ENCODE measurements around the gene TAC4.
"Not testable (repeated sequence)": the region's sequence is repeated elsewhere in the genome, so short reads cannot be mapped to it uniquely, and the experiment has no call there.

Gene TAC4

DNA sequence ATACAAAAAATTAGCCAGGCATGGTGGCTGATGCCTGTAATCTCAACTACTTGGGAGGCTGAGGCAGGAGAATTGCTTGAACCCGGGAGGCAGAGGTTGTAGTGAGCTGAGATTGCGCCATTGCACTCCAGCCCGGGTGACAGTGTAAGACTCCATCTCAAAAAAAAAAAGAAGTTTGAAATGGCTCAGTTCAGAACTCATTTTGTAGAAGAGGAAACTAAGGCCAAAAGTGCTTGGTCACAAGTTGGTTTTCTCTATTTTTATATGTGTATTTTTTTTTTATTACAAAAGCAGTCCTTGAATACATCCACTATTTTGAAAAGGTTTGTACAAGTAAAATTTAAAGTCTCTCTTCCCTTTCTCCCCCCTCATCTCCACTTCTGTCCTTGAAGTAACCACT lies 5.5 kb downstream of the TAC4 start:
- no peak for DNase-seq

DNA sequence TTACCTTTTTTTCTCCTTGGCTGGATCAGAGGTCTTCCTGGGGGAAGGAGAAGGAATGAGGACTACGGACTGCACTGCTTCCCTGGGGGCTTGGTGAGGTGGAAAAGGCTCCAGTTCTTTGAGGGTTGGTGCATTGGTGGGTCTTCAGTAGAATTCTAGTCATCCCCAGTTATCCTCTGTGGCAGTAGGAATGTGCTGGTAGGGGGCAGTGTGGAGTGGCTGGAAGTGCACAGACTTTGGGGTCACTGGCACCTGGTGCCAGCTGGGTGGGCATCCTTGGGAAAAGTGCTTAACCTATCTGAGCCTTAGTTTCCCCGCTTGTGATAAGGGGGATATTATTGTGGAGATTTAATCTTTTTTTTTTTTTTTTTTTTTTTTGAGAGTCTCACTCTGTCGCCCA lies 6.3 kb downstream of the TAC4 start:
- DNase-seq: no peak

DNA sequence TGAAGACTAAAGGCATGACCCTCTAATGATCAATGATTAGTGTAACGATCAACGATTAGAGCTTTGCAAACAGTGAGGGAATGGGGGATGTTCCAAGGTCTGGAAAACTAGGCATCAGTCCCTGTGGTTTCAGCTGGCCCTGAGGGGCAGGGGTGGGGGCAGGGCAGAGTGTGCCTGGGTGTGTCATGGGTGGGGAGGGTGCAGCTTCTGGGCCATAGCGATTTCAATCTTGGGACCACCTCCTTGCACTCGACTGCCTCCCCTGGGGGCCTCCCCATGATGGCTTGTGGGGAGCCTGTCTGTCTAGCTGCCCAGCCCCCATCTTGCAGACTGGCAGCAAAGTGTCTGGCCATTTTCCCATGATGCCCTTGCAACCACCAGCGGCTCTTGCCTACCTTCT lies 8.4 kb downstream of the TAC4 start:
- DNase-seq: no peak

DNA sequence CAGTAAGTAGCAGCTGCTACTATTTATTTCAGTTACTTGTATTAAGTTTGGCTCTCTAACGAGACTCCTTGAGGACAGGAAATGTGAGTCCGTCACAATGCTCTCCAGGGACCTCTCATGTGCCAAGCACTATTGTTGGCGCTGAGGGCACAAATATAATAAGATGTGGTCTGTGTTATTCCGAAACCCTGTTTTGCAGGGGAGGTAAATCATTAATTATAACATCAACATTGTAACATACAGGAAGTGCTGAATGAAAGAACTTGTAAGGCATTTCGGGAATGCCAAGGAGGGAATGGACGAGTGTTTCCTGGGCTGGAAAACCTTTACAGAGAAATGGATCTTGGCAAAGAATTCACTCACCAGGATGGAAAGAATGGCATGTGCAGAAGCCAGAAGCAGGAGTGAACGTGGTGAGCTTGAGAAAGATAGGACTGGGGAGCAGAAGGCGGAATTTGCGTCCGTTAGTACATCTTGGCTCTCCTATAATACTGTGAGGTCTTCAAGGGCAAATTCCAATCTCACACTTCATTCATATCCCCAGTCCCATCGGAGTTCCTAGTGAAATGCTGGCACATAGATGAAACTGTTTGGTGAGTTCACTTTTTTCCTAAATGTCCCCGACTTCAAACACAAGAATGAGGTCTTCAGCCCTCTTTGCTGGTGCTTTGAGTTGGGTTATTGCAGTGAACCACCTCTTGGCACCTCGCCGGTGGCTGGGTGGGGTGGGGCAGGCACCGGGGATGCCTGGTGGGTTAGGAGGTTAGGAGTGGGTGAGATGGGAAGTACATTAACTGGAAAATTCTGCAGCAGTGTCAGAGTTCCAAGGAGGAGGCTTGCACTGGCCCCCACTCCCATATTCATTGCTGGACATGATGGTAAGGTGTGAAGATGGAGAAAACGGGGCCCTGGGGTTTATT lies 11.5 kb downstream of the TAC4 start:
- DNase-seq: no peak

DNA sequence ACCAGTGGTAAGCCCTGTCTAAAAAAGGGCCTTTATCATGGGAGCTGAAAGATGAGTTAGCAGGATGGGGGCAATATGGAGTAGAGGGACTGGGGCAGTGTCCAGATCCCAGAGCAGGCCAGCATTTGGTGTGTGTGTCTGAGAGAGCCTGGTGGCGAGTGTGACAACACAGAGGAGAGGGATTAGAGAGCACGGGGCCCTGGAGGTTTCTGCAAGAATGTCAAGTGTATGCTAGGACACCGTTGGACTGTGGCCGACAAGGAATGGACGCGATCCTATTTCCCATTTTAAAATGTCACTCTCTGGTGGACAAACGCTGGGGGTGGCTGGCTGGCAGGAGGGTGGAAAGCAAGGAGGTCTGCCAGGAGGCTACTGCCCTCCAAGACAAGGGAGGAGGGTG lies 12.4 kb downstream of the TAC4 start:
- no peak for DNase-seq

DNA sequence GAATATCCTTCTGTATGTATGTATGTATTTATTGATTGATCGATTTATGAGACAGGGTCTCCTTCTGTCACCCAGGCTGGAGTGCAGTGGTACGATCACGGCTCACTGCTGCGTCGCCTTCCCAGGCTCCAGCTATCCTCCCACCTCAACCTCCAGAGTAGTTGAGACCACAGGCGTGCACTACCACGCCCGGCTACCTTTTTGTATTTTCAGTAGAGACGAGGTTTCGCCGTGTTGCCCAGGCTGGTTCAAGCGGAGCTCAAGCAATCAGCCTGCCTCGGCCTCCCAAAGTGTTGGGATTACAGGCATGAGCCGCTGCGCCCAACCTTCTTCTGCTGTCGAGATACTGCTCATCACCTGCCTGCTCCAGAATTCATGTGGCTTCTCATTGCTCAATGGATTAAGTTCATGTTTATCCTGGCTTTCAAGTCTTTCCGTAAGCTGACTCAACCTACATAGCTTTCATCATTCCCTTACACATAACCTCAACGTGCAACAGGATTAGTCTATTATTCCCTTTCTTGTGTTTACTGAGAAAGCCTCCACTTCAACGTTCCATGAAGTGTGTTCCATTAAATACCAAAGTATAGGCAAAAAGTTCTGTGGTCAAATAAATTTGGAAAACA lies 13.6 kb downstream of the TAC4 start:
- DNase-seq: no peak

DNA sequence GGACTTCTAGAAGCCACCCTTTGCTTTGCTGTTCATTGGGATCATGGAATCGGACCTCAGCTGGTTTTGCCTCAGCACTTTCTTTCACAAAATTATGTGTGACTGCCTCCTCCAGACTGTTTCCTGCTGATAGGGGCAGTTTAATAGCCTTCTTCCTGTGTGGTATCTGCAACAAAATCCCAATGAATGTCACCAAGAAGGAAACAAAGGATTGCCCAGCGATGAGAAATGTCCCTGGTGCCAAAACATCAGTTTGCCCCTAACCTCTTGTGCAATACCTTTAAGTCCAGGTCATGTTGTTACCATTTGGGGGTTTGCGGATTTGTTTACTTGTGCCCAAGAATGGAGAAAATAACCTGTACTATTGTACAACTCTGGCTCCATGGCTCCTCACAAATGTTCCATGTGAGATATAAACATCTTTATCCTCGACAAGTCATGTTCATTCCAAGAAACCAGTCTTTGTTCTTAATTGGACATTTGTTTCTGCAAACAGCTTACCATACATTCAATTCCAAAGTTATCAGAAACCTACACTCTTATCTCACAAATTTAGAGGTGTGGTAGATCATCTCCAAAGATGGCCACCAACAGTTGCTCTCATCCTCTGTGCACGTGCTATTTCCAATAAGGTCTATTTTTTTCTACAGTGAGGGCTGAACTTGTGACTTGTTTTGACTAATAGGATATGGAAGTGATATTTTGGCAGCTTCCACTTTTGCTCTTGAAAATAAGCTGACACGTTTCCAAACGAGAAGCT lies 14.8 kb downstream of the TAC4 start:
- no peak for DNase-seq

DNA sequence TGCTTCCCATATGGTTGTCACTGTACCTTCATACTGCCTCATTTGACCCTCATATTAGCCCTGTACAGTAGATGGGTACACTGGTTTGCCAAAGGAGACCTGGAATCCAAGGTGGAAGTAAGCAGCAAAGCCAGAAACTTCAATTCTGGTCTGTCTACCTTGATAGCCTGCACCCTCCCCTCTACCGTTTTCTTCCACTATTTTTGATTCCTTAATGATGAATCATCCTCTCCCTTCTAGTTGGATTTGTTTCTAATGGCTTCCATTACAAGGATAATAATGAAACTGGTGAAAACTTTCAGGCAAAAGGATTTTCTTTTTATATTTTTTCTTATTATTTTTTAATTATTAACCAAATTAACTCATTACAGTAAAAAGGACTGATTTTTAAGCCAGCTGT lies 17.3 kb downstream of the TAC4 start:
- DNase-seq: no peak

DNA sequence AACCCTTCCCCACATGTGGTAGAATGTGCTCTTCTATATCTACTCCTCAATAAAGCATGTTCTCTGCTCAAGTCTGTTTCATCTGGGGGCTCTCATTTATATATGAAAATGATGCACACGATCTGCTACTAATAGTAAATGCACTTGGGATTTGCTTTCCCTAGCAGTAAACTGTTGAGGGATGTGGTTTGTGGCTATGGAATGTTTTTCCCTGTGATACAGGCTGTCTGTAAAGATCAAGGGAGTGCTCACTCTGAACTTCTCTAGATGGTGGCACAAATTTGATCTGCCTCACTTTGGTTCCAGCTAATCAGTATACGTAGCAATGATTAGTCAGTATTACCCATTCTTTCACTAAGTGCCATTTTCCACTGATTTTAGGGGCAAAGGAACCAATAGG lies 18.8 kb downstream of the TAC4 start:
- no peak for DNase-seq

DNA sequence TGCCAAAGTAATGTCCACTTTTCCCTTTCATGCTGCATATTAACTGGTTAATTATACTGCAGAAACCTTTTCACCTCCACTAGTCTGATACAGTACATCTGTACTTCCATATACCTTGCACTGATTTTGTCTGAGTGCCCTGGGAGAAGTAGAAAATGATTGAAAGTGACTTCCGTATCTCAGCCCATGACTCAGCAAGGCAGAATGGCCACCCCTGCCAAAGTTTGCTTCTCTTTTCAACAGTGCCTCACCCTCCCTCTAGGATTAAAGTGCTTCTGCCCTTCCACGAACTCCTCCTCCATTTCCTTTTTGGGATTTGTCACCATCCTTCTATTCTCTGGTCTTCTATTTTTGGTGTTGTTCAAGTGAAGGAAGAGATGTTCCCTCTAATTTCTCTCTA lies 19.5 kb downstream of the TAC4 start:
- DNase-seq: not testable (repeated sequence)

DNA sequence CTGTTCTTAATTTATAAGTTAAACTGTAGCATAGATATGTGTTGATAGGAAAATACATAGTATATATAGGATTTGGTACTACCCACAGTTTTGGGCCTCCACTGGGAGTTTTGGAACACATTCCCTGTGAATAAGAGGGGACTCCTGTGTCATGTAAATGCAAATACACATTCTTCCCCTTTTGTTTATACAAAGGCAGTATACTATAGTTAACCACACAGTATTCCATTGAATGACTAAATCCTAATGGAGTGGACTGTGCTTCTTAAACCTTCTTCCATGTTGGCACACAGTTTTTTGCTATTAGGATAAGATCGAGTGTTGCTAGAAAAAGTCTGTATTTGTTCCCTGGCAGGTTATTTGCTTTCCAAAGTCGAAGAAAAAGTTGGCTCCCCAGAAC lies 22.2 kb downstream of the TAC4 start:
- no peak for DNase-seq

DNA sequence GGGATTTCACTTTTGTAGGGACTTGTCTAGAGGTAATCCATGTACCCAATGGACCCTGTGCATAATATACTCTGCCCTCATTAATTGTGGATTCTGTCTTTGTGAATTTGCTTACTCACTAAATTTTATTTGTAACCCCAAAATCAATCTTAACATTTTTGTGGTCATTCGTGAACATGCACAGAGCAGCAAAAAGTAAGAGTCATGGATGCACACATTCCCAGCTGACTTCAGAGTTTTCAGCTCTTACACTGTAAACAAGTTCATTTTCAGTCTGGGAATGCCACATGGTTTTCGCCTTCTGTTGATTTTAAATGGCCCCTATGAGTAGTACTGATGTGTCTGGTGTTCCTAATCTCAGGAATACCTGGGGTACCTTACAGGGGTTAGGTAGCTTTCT lies 24.3 kb downstream of the TAC4 start:
- DNase-seq: no peak

DNA sequence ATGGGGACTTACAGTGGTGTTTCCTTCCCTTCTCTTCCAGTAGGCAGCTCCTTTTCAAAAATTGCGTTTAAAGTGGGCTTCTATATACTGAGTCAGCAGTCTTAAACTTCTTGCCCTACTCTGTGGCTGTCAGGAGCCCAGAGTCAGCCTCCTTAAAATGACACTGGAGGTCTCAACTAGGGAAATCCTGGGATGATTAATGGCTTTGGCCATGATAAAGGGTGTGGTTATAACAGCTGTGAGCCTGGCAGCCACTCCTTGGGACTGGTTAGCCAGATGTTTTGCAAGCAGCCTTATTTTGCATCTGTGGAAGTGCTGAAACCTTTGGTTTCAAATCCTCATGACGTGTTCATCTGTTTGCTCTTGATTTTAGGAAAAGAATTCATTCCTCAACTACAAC lies 25.0 kb downstream of the TAC4 start:
- no peak for DNase-seq

DNA sequence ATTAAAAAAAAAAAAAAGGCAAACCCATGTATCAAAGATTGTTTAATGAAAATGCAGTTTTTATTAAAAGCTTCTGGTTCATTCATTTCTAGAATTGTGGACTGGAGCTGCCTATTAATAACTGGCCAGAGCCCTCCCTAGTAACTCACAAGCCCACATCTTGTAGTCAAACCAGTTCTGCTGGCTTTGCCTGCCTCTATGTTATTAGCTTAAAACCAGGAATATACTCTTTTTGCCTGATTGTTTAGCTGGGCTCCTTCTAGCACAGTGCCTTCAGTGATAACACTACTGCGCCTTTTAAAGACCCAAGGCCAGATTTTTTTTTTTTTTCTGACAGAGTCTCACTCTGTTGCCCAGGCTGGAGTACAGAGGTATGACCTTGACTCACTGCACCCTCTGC lies 26.0 kb downstream of the TAC4 start:
- DNase-seq: no peak

DNA sequence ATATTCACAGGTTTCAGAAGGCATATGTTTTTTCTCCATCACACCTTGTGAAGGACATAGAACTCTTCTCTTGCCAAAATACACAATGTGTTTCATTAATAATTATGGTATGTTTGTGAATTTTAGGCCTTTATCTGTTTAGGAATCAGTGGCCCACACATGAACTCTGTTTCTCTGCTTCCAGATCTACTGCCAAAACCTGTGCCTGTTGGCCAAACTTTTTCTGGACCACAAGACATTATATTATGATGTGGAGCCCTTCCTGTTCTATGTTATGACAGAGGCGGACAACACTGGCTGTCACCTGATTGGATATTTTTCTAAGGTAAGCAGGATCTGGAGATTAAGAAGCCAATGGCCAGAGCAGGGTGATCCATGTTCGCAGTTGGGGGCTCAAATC lies 26.4 kb downstream of the TAC4 start:
- DNase-seq: no peak

DNA sequence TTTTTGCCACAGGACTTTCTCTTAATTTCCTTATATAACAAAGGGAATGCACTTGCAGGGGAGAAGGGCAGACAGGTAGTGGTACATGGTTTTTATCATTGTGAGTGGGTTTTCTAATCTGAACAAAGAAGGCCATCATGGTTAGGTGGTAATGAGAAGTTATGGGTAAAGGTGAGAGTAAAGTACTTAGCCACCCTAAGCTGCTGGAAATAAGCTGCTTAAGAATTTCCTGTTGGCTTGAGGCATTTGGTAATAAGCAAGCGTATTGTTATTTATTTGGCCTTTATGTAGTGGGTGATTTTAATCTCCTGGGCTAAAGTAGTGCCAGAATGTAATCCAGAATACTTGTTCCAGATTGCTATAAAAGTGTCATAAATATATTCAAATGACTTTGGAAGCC lies 27.1 kb downstream of the TAC4 start:
- no peak for DNase-seq

DNA sequence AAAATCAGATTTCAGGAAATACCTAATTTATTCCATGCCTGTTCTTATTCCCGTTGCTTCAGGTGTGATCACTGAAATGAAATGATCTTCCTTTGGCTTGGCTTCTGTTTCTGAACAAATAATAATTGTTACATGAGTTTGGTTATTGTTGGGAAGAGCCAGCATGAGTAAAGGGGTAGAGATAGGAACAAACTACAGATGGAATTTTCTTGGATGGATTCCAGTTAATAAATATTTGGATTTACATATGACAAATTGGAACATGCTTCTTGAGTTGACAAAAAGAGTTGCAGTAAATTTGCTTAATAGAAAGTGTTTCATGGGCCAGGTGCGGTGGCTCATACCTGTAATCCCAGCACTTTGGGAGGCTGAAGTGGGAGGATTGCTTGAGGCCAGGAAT lies 28.2 kb downstream of the TAC4 start:
- DNase-seq: no peak

DNA sequence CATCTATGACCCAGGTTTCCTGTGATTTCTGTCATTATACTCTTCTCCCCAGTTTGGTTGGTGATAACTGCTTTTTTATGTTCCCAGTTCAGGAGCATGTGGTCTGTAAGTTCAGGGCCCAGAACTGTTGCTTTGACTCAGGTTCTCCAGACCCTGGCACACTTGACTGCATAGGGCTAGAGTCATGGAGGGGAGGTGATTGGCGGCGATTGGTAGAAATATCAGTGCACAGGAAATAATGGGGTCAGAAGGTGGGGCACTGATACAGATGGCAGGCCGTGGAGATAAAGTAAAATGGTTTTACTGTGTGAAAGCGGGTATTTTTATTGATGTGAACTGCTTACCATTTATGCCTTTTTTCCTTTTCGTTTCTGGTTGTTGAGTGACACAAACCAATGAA lies 28.7 kb downstream of the TAC4 start:
- no peak for DNase-seq

DNA sequence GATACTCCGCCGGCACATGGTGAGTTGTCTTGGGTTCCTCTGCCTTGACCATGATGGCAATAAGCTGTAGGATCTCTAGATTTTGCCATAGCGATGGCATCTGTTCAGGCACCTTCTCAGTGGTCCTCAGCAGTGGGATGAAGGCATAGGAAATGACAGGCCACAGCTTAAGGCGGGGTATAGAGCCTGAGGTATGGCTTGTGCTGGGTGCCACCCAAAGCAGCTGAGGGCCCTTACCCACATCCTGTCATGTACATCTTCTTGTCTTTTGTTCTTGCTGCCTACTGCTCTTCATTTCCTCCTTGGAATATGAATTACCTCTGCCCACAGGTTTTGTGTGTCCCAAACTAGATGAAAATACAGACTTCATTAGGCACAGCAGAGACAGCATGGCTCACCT lies 29.9 kb downstream of the TAC4 start:
- DNase-seq: no peak

DNA sequence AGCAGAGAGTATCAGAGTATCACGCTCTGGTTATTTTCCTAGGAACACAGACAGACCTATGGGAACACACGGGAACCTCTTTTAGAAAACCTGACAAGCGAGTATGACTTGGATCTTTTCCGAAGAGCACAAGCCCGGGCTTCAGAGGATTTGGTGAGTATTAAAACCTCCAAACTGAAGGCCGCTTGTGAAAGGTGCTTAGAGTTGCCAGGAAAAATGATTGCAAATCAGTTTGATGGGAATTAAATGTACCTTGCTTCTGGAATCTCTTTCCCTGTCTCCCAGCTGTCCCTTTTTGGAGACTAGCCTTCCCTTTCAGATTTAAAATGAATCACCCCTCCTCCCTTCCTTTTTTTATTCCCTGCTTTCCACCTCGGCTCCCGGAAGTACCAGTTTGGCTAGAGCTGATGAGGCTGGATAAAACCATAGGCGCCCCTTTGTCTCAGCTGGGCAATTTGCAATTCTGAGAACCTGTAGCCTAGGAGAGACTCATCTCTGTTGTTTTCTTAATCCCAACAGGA lies 32.0 kb downstream of the TAC4 start:
- peak; percentile 28 for DNase-seq

DNA sequence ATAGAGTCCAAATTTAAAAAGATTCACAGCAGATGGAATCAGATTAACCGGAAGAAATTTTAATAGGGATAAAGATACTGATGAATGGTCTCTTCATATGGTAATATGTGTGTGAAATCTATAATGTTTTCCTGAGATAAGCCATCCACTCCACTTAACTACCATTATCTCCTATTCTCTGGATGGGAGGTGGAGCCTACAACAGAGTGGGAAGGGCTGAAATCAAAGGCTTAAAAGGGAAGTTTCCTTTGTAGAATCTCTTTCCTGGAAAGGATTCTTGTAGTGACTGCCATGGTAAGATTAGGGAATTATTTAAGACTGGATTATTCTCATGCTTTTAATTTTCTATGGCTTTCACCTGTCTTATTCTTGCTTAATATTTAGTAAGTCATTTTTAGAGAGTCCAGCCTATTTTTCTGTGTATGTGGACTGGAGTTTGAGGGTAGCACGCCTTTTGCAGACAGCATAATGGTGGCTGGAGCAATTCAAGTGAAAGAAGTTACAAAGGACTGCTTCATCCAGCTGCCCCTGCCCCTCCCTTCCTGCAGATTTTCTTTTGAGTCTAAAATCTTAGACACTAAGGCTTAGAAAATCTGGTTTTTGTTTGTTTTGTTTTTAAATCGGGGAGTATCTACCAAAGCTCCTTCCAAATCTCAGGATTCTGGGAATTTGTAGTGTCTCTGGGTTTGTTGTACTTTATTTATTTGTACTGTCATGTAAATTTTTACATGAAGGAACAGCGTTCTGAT lies 32.9 kb downstream of the TAC4 start:
- peak; percentile 50 for DNase-seq

DNA sequence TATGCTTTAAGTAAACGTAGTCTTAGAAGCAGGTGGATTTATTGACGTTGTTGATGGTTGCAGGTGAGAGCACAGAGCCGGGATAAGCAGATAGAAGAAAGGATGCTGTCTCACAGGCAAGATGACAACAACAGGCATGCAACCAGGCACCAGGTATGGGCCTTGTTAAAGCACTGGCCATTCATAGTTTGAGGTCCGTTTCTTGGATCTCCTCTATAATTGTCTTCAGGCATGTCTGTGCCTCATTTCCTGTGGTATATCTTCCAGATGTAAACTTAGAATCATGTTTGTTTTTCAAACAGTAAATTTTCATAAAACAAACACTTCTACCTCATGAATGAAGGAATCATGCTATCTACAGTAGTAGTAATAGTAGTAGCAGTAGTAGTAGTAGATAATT lies 38.8 kb downstream of the TAC4 start:
- no peak for DNase-seq

DNA sequence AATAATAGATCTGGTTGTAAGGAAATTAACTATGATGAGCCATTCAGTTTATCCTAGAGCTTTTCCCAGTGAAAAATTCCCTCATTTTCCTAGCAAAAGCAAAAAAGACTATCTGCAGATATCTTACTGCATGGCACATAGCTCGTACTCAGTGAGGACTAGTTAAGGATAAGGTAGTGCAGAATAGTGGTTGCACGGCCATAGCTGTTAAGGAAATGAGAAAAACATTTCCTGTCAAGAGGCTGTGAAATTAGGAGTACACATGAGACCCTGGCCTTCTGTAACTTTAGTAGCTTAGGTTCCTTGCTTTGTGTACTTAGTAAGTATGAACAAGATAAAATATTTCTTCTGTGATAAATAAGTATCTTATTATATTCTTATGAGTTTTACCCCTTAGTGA lies 49.1 kb downstream of the TAC4 start:
- no peak for DNase-seq
